ENCODE data around the gene ADCY10. TPM values are rescaled to one million over a fixed set of nuclear protein-coding genes. Genes with fewer than 3 reads are reported as not detected.

The ADCY10 gene
- total and polyA plus RNA-seq, 2 of the 8 experiments (the other 6 are each of a cell fraction or from before 2014, with no cell fraction given) = 0.02 TPM; not detected in 1

- H3K4me2 ChIP-seq (ENCODE audit: insufficient read depth in 1 of 2, low read depth in 2 of 2, low read length in 2 of 2) = peak overlapping the region; percentile 10 to 49; a peak in 3 of 4 replicates
- no peak overlapping the region for H2BK5ac ChIP-seq (ENCODE audit: low read depth, low read length)
- ChIA-PET CTCF (ENCODE audit: partially characterized antibody) (no interaction called here), POLR2A (ENCODE audit: partially characterized antibody) (interaction anchor here (0.8 kb wide), 1 partner anchor 10 kb away, joined by 3 read pairs; no protein-coding TSS in a partner anchor)
- H2AFZ ChIP-seq (ENCODE audit: low read length) = 0 out of 2 replicates have a peak overlapping the region, but pooled peaks have one; percentile 18
- H2BK15ac ChIP-seq (ENCODE audit: low read length) = no peak overlapping the region
- H4K20me1 ChIP-seq (replicated peaks in 1 of 2; ENCODE audit: control insufficient read depth in 1 of 2, insufficient read depth in 2 of 2, low read length in 2 of 2) = no peaks in the 10 kb centered on the region
- H3K9ac ChIP-seq (replicated peaks in 1 of 4; ENCODE audit: extremely low read depth in 1 of 4, low read depth in 3 of 4, low read length in 3 of 4) = no peak overlapping the region
- no peak overlapping the region for H3K27ac ChIP-seq (ENCODE audit: low read depth, low read length)
- H2AK5ac ChIP-seq (ENCODE audit: low read depth, low read length) = no peak overlapping the region
- no peaks in the 10 kb centered on the region for H3K23me2 ChIP-seq (ENCODE audit: low read depth, low read length)
- 27% methylated on average over 27 of the region's 35 CpGs; no CpG with 5 or more reads in 1 of the 2 experiments for WGBS, 2 experiments (ENCODE audit: extremely low coverage in 1 of 2, insufficient coverage in 1 of 2, insufficient read length in 1 of 2, insufficient replicate concordance in 2 of 2, low coverage in 1 of 2, low lambda C conversion rate in 2 of 2, missing lambda C conversion rate in 1 of 2)
- H3K23ac ChIP-seq (ENCODE audit: insufficient read length) = no peak overlapping the region
- no peak overlapping the region for H3K18ac ChIP-seq (ENCODE audit: extremely low read depth, low read length)
- no peak for FAIRE-seq
- no peak overlapping the region for H2BK20ac ChIP-seq (ENCODE audit: low read length)
- no peak overlapping the region for H2BK12ac ChIP-seq (ENCODE audit: low read depth, low read length)
- no peak overlapping the region for H4K91ac ChIP-seq (replicated peaks; ENCODE audit: insufficient read length, low read length)
- H3K27me3 ChIP-seq (replicated peaks in 1 of 4; ENCODE audit: control insufficient read depth in 3 of 4, extremely low read depth in 1 of 4, insufficient read depth in 3 of 4, low read length in 3 of 4) = no peaks in the 10 kb centered on the region
- peak overlapping the region; percentile 28 for H2BK120ac ChIP-seq (replicated peaks; ENCODE audit: low read depth, low read length)
- no peak overlapping the region for H3K14ac ChIP-seq (ENCODE audit: insufficient read length)
- H3K9me3 ChIP-seq (ENCODE audit: insufficient read depth in 2 of 2, low read depth in 1 of 2, low read length in 1 of 2) = 0 out of 4 replicates have a peak, but pooled peaks cover 0 to 2% of the 10 kb centered on the region in 2 experiments
- no peaks in the 10 kb centered on the region for H3K36me3 ChIP-seq (ENCODE audit: control insufficient read depth in 2 of 4, insufficient read depth in 4 of 4, low read length in 3 of 4)
- H3K4ac ChIP-seq (replicated peaks; ENCODE audit: insufficient read length, low read depth, low read length) = no peak overlapping the region
- peak in 1 of 2 experiments; percentile 80 for DNase-seq (ENCODE audit: low read depth in 1 of 2, low spot score in 2 of 2)
- H3K4me1 ChIP-seq (replicated peaks in 1 of 4; ENCODE audit: control insufficient read depth in 3 of 4, insufficient read depth in 4 of 4, low read length in 3 of 4) = peaks cover 0 to 8% (median 4%) of the 10 kb centered on the region in 4 experiments; a peak in 5 of 7 replicates
- no peak overlapping the region for H4K5ac ChIP-seq (ENCODE audit: insufficient read length, low read depth, low read length)
- H3K79me2 ChIP-seq (ENCODE audit: control insufficient read depth in 1 of 2, insufficient read depth in 2 of 2, low read length in 2 of 2) = no peaks in the 10 kb centered on the region
- H4K8ac ChIP-seq (ENCODE audit: extremely low read depth, insufficient read depth, low read length) = no peak overlapping the region
- no peak overlapping the region for H3K56ac ChIP-seq (replicated peaks; ENCODE audit: insufficient read length, low read depth, low read length)
- H3K4me3 ChIP-seq (ENCODE audit: extremely low read depth in 1 of 4, insufficient read depth in 2 of 4, low read depth in 3 of 4, low read length in 4 of 4) = peak overlapping the region in 2 of 4 experiments; percentile 12 to 48; a peak in 4 of 8 replicates
- H3K79me1 ChIP-seq (ENCODE audit: low read depth, low read length) = no peaks in the 10 kb centered on the region
- TF ChIP-seq TCF12 (IDR thresholded peaks at IDR 0.05; ENCODE audit: low read depth, low read length) = no peak
- TF ChIP-seq USF2 (IDR thresholded peaks at IDR 0.05; ENCODE audit: low read length) = no peak
- peak; percentile 60 for TF ChIP-seq ASH2L (IDR thresholded peaks at IDR 0.05; ENCODE audit: low read length)
- no peak for TF ChIP-seq CHD2 (IDR thresholded peaks at IDR 0.05; ENCODE audit: low read length)
- no peak for TF ChIP-seq EP300 (IDR thresholded peaks at IDR 0.05; ENCODE audit: borderline replicate concordance in 1 of 2, low read depth in 2 of 2, low read length in 2 of 2)
- TF ChIP-seq TBP (IDR thresholded peaks at IDR 0.05; ENCODE audit: low read depth, low read length) = peak; percentile 48; the same call in 1 of the 2 replicates
- TF ChIP-seq, protein P1, sequence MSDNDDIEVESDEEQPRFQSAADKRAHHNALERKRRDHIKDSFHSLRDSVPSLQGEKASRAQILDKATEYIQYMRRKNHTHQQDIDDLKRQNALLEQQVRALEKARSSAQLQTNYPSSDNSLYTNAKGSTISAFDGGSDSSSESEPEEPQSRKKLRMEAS (IDR thresholded peaks at IDR 0.05) = peak; percentile 68
- TF ChIP-seq TAF1 (IDR thresholded peaks at IDR 0.05; ENCODE audit: low read depth, low read length) = 0 out of 2 replicates have a peak, but pooled peaks have one; percentile 20
Measured at GRCh38 chr1:167819849-167820683, 93.9 kb downstream of the ADCY10 start.
